Activated T-cell treated with anti-CD3 and anti-CD28 coated beads, Interleukin-2, amount 50 U/mL, for 1 hour (primary cell): ENCODE data around the gene TNS2.
A peak's percentile ranks its signal among the peaks of the same experiment; 100 is the strongest.
"Not testable (repeated sequence)": the region's sequence is repeated elsewhere in the genome, so short reads cannot be mapped to it uniquely, and the experiment has no call there.

Experiments used
- DNase-seq: peaks from one replicate; pipeline ENCODE4 v3.0.0-alpha.2; 2020

The TNS2 gene

GRCh38 chr12:53070877-53071492, 21.1 kb downstream of the TNS2 start:
- DNase-seq, result no peak

- DNase-seq, result no peak
Observed at GRCh38 chr12:53071591-53072551, 22.0 kb downstream of the TNS2 start.

- DNase-seq, result no peak
Observed at GRCh38 chr12:53073881-53074280, 24.0 kb downstream of the TNS2 start.

GRCh38 chr12:53074283-53074998, 24.6 kb downstream of the TNS2 start:
- no peak for DNase-seq

- no peak for DNase-seq
Observed at GRCh38 chr12:53074999-53075370, 25.1 kb downstream of the TNS2 start.

GRCh38 chr12:53076461-53076860, 26.6 kb downstream of the TNS2 start:
- no peak for DNase-seq

GRCh38 chr12:53077030-53077429, 27.2 kb downstream of the TNS2 start:
- DNase-seq, result no peak

GRCh38 chr12:53078425-53079225, 28.8 kb downstream of the TNS2 start:
- DNase-seq, result no peak

GRCh38 chr12:53079226-53080117, 29.6 kb downstream of the TNS2 start, which contains the start of gene SPRYD3:
TSS of gene SPRYD3 (minus strand) at chr12:53079390. CDS start at chr12:53079333, 57 bp downstream.
- DNase-seq, result peak; percentile 98

- DNase-seq, result no peak
Observed at GRCh38 chr12:53082637-53083175, 32.8 kb downstream of the TNS2 start.

- no peak for DNase-seq
Observed at GRCh38 chr12:53086361-53086760, 36.5 kb downstream of the TNS2 start.

- no peak for DNase-seq
Observed at GRCh38 chr12:53090105-53090504, 40.2 kb downstream of the TNS2 start.

- no peak for DNase-seq
Observed at GRCh38 chr12:53090554-53090953, 40.7 kb downstream of the TNS2 start.

GRCh38 chr12:53091756-53092155, 41.9 kb downstream of the TNS2 start:
- DNase-seq, result no peak

- DNase-seq, result no peak
Observed at GRCh38 chr12:53093777-53094393, 44.0 kb downstream of the TNS2 start.

- no peak for DNase-seq
Observed at GRCh38 chr12:53094394-53094787, 44.5 kb downstream of the TNS2 start.

- DNase-seq, result not testable (repeated sequence)
Observed at GRCh38 chr12:53094796-53095595, 45.1 kb downstream of the TNS2 start.

GRCh38 chr12:53095596-53095895, 45.7 kb downstream of the TNS2 start:
- DNase-seq, result not testable (repeated sequence)

- no peak for DNase-seq
Observed at GRCh38 chr12:53096089-53096741, 46.4 kb downstream of the TNS2 start.

- no peak for DNase-seq
Observed at GRCh38 chr12:53096759-53097158, 46.9 kb downstream of the TNS2 start.
